CD14-positive monocyte (primary cell): Measurements from ENCODE around the gene C13orf46. TPM values are rescaled to one million over a fixed set of nuclear protein-coding genes. Genes with fewer than 3 reads are reported as not detected.

Experiments
- DNase-seq, 3 donors: peaks; one replicate each; pipeline ENCODE4 v3.0.0-alpha.2; 2011 to 2022
- H2AFZ ChIP-seq: 2 replicates; pipeline ENCODE4 v1.6.0; 2012; ENCODE audit warnings: mild to moderate bottlenecking, low read depth, low read length, inconsistent platforms; ENCODE audit not compliant: insufficient read depth, poor library complexity, severe bottlenecking
- H3K27ac ChIP-seq, 2 donors: 1 replicate in 1 of 2; 2 replicates in 1 of 2; pipeline ENCODE4 v1.5.1; 2012 to 2013; ENCODE audit warnings: low read length in 2 of 2, control low read depth in 1 of 2, inconsistent platforms in 1 of 2, low read depth in 1 of 2, mild to moderate bottlenecking in 1 of 2
- H3K27me3 ChIP-seq, 2 donors: one replicate each; pipeline versions ENCODE4 v1.6.0 to v1.6.1; 2011 to 2013; ENCODE audit warnings: low read length in 2 of 2; ENCODE audit not compliant: control insufficient read depth in 2 of 2, insufficient read depth in 2 of 2
- H3K36me3 ChIP-seq, 2 donors: replicated peaks in 1 of 2; 1 replicate in 1 of 2; 2 replicates in 1 of 2; pipeline versions ENCODE4 v1.5.1 to v1.6.1; 2012 to 2013; ENCODE audit warnings: low read length in 2 of 2, control low read depth in 1 of 2, inconsistent platforms in 1 of 2, mild to moderate bottlenecking in 1 of 2; ENCODE audit not compliant: insufficient read depth in 2 of 2, control insufficient read depth in 1 of 2
- H3K4me1 ChIP-seq, 2 donors: 1 replicate in 1 of 2; 2 replicates in 1 of 2; pipeline versions ENCODE4 v1.5.1 to v1.6.1; 2012 to 2013; ENCODE audit warnings: low read length in 2 of 2, control low read depth in 1 of 2, inconsistent platforms in 1 of 2, mild to moderate bottlenecking in 1 of 2, moderate library complexity in 1 of 2; ENCODE audit not compliant: insufficient read depth in 2 of 2, control insufficient read depth in 1 of 2
- H3K4me2 ChIP-seq: replicated peaks from 2 replicates; pipeline ENCODE3; 2012; ENCODE audit warnings: low read length, moderate library complexity, mild to moderate bottlenecking; ENCODE audit not compliant: poor library complexity, severe bottlenecking; ENCODE audit errors: extremely low read depth
- H3K4me3 ChIP-seq, 3 experiments: fragments of 200-600 bp in 1 of 3; sonication (generic) in 1 of 3; replicated peaks in 1 of 3; 1 replicate in 2 of 3; 2 replicates in 1 of 3; pipeline ENCODE4 v1.5.1; 2011 to 2013; ENCODE audit warnings: low read length in 3 of 3, mild to moderate bottlenecking in 3 of 3, control low read depth in 2 of 3, low read depth in 2 of 3, inconsistent platforms in 1 of 3, moderate library complexity in 1 of 3
- H3K79me2 ChIP-seq: 2 replicates; pipeline ENCODE4 v1.6.0; 2012; ENCODE audit warnings: mild to moderate bottlenecking, control low read depth, inconsistent platforms, low read length, moderate library complexity; ENCODE audit not compliant: insufficient read depth
- H3K9ac ChIP-seq: 2 replicates; pipeline ENCODE4 v1.6.0; 2017; ENCODE audit warnings: low read length, mild to moderate bottlenecking; ENCODE audit not compliant: insufficient read depth, poor library complexity, severe bottlenecking
- H3K9me3 ChIP-seq, 2 donors: replicated peaks in 1 of 2; 1 replicate in 1 of 2; 2 replicates in 1 of 2; pipeline versions ENCODE4 v1.5.1 to v1.6.1; 2012 to 2013; ENCODE audit warnings: low read length in 2 of 2, control low read depth in 1 of 2; ENCODE audit not compliant: control insufficient read depth in 1 of 2, insufficient read depth in 1 of 2
- H4K20me1 ChIP-seq: 2 replicates; pipeline ENCODE4 v1.6.0; 2012; ENCODE audit warnings: mild to moderate bottlenecking, low read length, control low read depth, moderate library complexity; ENCODE audit not compliant: insufficient read depth
- H3K27ac Mint-ChIP-seq, 7 donors: one replicate each; pipeline ENCODE4 v1.8.0; 2020; ENCODE audit warnings: mild to moderate bottlenecking in 7 of 7, mixed read lengths in 7 of 7, moderate library complexity in 6 of 7, inconsistent platforms in 2 of 7
- H3K27me3 Mint-ChIP-seq, 3 donors: one replicate each; pipeline ENCODE4 v1.8.0; 2021 to 2022; ENCODE audit warnings: low read depth in 3 of 3, mild to moderate bottlenecking in 3 of 3, mixed read lengths in 3 of 3, moderate library complexity in 3 of 3, inconsistent platforms in 1 of 3
- H3K36me3 Mint-ChIP-seq, 2 donors: one replicate each; pipeline ENCODE4 v1.8.0; 2020; ENCODE audit warnings: mixed read lengths in 2 of 2, inconsistent platforms in 1 of 2, mild to moderate bottlenecking in 1 of 2
- H3K4me1 Mint-ChIP-seq: one replicate; pipeline ENCODE4 v1.8.0; 2020; ENCODE audit warnings: mild to moderate bottlenecking, mixed read lengths
- H3K4me3 Mint-ChIP-seq, 2 donors: one replicate each; pipeline ENCODE4 v1.8.0; 2020; ENCODE audit warnings: mild to moderate bottlenecking in 2 of 2, mixed read lengths in 2 of 2, moderate library complexity in 1 of 2
- H3K9me3 Mint-ChIP-seq, 7 donors: one replicate each; pipeline ENCODE4 v1.8.0; 2020 to 2022; ENCODE audit warnings: mixed read lengths in 7 of 7, mild to moderate bottlenecking in 6 of 7, moderate library complexity in 6 of 7, inconsistent platforms in 2 of 7
- WGBS: methylation state at CpG from one replicate; pipeline ENCODE4 v1.1.5; 2013; ENCODE audit warnings: missing lambda C conversion rate; ENCODE audit not compliant: insufficient coverage; 5-methylcytosine and 5-hydroxymethylcytosine counted together
- intact Hi-C, 2 donors: fragments of 100-400 bp; cut with micrococcal nuclease; formaldehyde crosslinking; loops; one replicate each; pipeline versions ENCODE4 v1.15.0 to v1.15.1; 2023
- polyA plus RNA-seq, 3 donors: library from polyadenylated mRNA; depleted of rRNA in 1 of 3; unstranded in 2 of 3; stranded (reverse) in 1 of 3; fragments of 300-500 nt in 2 of 3; fragments of >200 nt in 1 of 3; fragmentation: Illumina TruSeq in 2 of 3; gene quantifications; 1 replicate in 2 of 3; 2 replicates in 1 of 3; pipeline ENCODE4 v1.2.3, GENCODE V29; 2012 to 2021
- TF ChIP-seq, protein P1 (sequence below): fragments of 200-600 bp; IDR thresholded peaks from one replicate; pipeline ENCODE4 v1.8.0; 2022; ENCODE audit warnings: antibody characterized with exemption, mild to moderate bottlenecking

C13orf46 gene
- polyA plus RNA-seq, 3 donors, result 0.05 to 0.35 TPM; not detected in 1

DNA sequence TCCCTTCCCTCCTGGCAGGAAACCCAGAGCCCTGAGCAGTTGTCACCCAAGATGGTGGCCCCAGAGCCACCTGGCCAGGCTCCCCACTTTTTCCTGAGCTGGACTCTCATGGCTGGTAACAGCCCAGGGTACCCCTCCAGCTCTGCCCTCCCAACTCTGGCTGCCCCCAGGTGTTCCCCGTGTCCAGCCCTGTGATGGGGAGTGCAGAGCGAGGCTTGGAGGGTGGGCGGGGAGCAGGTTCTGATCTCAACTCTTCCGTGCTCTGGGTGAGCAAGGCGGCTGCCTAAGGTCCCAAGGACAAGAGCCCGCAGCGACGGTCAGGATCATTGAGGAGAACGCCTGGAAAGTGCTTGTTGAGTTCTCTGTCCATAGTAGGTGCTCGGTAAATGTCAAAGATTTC is 55.3 kb downstream of the C13orf46 start:
- no peak overlapping the region for H3K27ac ChIP-seq
- H3K36me3 ChIP-seq, result no peaks in the 10 kb centered on the region
- H3K4me1 ChIP-seq, result peaks cover 7 to 10% of the 10 kb centered on the region in 2 donors
- peaks cover 0 to 6% of the 10 kb centered on the region in 2 donors for H3K27me3 ChIP-seq
- 95% methylated on average over 8 of the region's 10 CpGs for WGBS
- peaks cover 13% of the 10 kb centered on the region for H3K4me1 Mint-ChIP-seq
- H3K27ac Mint-ChIP-seq, result no peak overlapping the region
- intact Hi-C loops, result no loop called here
- TF ChIP-seq, protein P1, sequence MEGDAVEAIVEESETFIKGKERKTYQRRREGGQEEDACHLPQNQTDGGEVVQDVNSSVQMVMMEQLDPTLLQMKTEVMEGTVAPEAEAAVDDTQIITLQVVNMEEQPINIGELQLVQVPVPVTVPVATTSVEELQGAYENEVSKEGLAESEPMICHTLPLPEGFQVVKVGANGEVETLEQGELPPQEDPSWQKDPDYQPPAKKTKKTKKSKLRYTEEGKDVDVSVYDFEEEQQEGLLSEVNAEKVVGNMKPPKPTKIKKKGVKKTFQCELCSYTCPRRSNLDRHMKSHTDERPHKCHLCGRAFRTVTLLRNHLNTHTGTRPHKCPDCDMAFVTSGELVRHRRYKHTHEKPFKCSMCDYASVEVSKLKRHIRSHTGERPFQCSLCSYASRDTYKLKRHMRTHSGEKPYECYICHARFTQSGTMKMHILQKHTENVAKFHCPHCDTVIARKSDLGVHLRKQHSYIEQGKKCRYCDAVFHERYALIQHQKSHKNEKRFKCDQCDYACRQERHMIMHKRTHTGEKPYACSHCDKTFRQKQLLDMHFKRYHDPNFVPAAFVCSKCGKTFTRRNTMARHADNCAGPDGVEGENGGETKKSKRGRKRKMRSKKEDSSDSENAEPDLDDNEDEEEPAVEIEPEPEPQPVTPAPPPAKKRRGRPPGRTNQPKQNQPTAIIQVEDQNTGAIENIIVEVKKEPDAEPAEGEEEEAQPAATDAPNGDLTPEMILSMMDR, result no peak
- H2AFZ ChIP-seq, result no peak overlapping the region
- no peak overlapping the region for H3K4me3 ChIP-seq
- no peak overlapping the region for H3K9ac ChIP-seq
- H3K4me3 Mint-ChIP-seq, result no peak overlapping the region
- no peak overlapping the region for H3K4me2 ChIP-seq
- H4K20me1 ChIP-seq, result no peaks in the 10 kb centered on the region
- H3K79me2 ChIP-seq, result no peaks in the 10 kb centered on the region
- H3K9me3 ChIP-seq, result peaks cover 53 to 67% of the 10 kb centered on the region in 2 donors
- peaks cover 2 to 11% of the 10 kb centered on the region in 2 donors for H3K36me3 Mint-ChIP-seq
- DNase-seq, result no peak
- H3K9me3 Mint-ChIP-seq, result peaks cover 36 to 66% (median 59%) of the 10 kb centered on the region in 7 donors
- peaks cover 7 to 20% (median 11%) of the 10 kb centered on the region in 3 donors for H3K27me3 Mint-ChIP-seq

DNA sequence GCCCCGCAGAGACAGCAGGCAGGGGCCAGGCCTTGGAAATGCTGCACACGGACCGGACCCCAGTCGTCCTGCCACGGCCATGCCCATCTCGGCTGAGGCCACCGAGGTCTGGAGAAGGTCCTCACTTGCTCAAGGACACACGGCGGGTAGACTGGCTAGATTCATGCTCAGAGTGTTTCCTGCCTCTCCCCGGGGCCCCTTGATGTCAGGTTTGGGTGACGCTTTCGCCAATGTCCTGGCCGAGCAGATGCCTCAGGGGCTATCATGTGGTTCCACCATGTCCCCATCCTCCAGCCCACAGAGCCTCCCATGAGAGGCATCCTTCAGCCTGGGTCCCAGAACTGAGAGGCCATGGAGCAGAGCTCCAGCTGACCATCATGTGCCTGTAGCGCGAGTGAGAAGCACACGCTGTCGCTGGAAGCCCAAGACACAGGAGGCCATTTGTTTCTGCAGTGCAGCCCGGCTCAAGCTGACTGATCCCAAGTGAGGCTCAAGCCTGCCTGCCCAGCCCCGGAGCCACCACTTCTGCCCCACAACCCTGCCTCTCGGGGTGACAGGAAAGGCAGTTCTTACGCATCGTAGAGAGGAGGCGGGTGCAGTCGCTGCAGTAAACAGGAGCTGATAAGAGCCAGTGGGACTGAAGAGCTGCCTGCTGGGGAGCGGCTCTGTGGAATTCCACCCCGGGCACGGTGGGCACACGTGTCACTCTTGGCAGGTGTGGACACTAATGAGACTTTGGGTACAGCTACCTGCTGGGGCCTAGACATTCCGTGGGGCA is 56.1 kb downstream of the C13orf46 start:
- Mint-ChIP-seq H3K36me3 (peaks cover 2 to 11% of the 10 kb centered on the region in 2 donors), H3K27ac (no peak overlapping the region), H3K27me3 (peaks cover 10 to 17% (median 10%) of the 10 kb centered on the region in 3 donors), H3K9me3 (peaks cover 36 to 65% (median 55%) of the 10 kb centered on the region in 7 donors), H3K4me3 (no peak overlapping the region), H3K4me1 (peaks cover 13% of the 10 kb centered on the region)
- Histone ChIP-seq H2AFZ (no peak overlapping the region), H3K4me1 (peaks cover 7 to 10% of the 10 kb centered on the region in 2 donors), H3K27ac (no peak overlapping the region), H3K4me3 (no peak overlapping the region), H4K20me1 (no peaks in the 10 kb centered on the region), H3K9ac (no peak overlapping the region), H3K36me3 (no peaks in the 10 kb centered on the region), H3K9me3 (peaks cover 53 to 61% of the 10 kb centered on the region in 2 donors), H3K27me3 (peaks cover 0 to 2% of the 10 kb centered on the region in 2 donors), H3K79me2 (no peaks in the 10 kb centered on the region), H3K4me2 (no peak overlapping the region)
- DNase-seq, result no peak
- 92% methylated on average over 29 of the region's 29 CpGs for WGBS
- intact Hi-C loops, result no loop called here
- TF ChIP-seq, protein P1, result no peak
